HCT116 (cell line): ENCODE results near the gene ARSG. TPM values are rescaled to one million over a fixed set of nuclear protein-coding genes. Genes with fewer than 3 reads are reported as not detected.
A peak's percentile ranks its signal among the peaks of the same experiment; 100 is the strongest.

Source experiments
- ATAC-seq: fragments of 200-7000 bp; cut with Tn5 transposase; 2 replicates; pipeline ENCODE4 v1.9.1; 2020; ENCODE audit warnings: mild to moderate bottlenecking, moderate library complexity
- BruUV-seq: library from RNA; stranded (reverse); fragments of 400-500 nt; replicated peaks from 2 replicates; lab custom pipeline; 2021; lab: Mats Ljungman, UMichigan
- CTCF ChIA-PET: fragments of 300-600 bp; sonication (Branson Sonifier 250); formaldehyde crosslinking; loops from one replicate; lab custom pipeline; 2021; ENCODE audit warnings: antibody characterized with exemption; lab: Charles Lee
- POLR2A ChIA-PET: fragments of 300-600, 350-600 bp; sonication (Branson Sonifier 250); formaldehyde crosslinking; loops from one replicate; lab custom pipeline; 2021; ENCODE audit warnings: antibody characterized with exemption; lab: Charles Lee
- RAD21 ChIA-PET, 2 experiments: fragments of 300-600 bp; sonication (Branson Sonifier 250); formaldehyde crosslinking; loops; one replicate each; lab custom pipeline; 2023; ENCODE audit warnings: low total read pairs in 2 of 2; ENCODE audit not compliant: uncharacterized antibody in 2 of 2, unreplicated experiment in 2 of 2, low non-redundant PET in 1 of 2; lab: Charles Lee
- DNase-seq: peaks from one replicate; pipeline ENCODE4 v3.0.0-alpha.2; 2010; ENCODE audit warnings: low read depth, low spot score
- H2AFZ ChIP-seq: fragments of 200-600 bp; shearing (Covaris generic), sonication (generic); 2 replicates; pipeline ENCODE4 v1.6.1; 2017; ENCODE audit warnings: low read depth, mixed run types, mixed read lengths, antibody characterized with exemption, low read length; ENCODE audit not compliant: poor library complexity, severe bottlenecking
- H3K27ac ChIP-seq: 2 replicates; pipeline ENCODE4 v1.5.1; 2012; ENCODE audit warnings: low read depth, low read length
- H3K27me3 ChIP-seq: fragments of 200-600 bp; sonication (generic); 2 replicates; pipeline ENCODE4 v1.6.1; 2016; ENCODE audit warnings: mixed run types, low read length, mixed read lengths; ENCODE audit not compliant: insufficient read depth
- H3K36me3 ChIP-seq, 2 experiments: fragments of 200-500 bp in 1 of 2; fragments of 200-600 bp in 1 of 2; sonication (Bioruptor generic) in 1 of 2; sonication (generic) in 1 of 2; 2 replicates each; pipeline versions ENCODE4 v1.5.1 to v1.6.1; 2014 to 2016; ENCODE audit warnings: low read length in 2 of 2, inconsistent platforms in 1 of 2, mixed read lengths in 1 of 2, mixed run types in 1 of 2; ENCODE audit not compliant: insufficient read depth in 2 of 2, control insufficient read depth in 1 of 2
- H3K4me1 ChIP-seq, 2 experiments: fragments of 200-600 bp in 1 of 2; sonication (generic) in 1 of 2; 2 replicates each; pipeline versions ENCODE4 v1.5.1 to v1.6.1; 2012 to 2017; ENCODE audit warnings: low read length in 2 of 2, inconsistent platforms in 1 of 2, mild to moderate bottlenecking in 1 of 2, mixed read lengths in 1 of 2, mixed run types in 1 of 2, moderate library complexity in 1 of 2; ENCODE audit not compliant: insufficient read depth in 2 of 2, control insufficient read depth in 1 of 2
- H3K4me2 ChIP-seq: fragments of 200-600 bp; sonication (generic); 2 replicates; pipeline ENCODE4 v1.6.1; 2017; ENCODE audit warnings: mixed run types, low read length, mixed read lengths
- H3K4me3 ChIP-seq, 2 experiments: fragments of 200-600 bp in 1 of 2; sonication (generic) in 1 of 2; replicated peaks in 1 of 2; 2 replicates each; pipeline ENCODE4 v1.5.1; 2011 to 2016; ENCODE audit warnings: low read length in 2 of 2, control low read depth in 1 of 2, low read depth in 1 of 2, mild to moderate bottlenecking in 1 of 2, mixed read lengths in 1 of 2, mixed run types in 1 of 2
- H3K79me2 ChIP-seq: fragments of 200-600 bp; sonication (generic); 2 replicates; pipeline ENCODE4 v1.6.1; 2017; ENCODE audit warnings: mild to moderate bottlenecking, mixed run types, low read length, moderate library complexity, mixed read lengths; ENCODE audit not compliant: insufficient read depth
- H3K9ac ChIP-seq: fragments of 200-600 bp; sonication (generic); 2 replicates; pipeline ENCODE4 v1.6.1; 2016; ENCODE audit warnings: low read length, mixed read lengths
- H3K9me2 ChIP-seq: fragments of 200-600 bp; sonication (generic), shearing (Covaris generic); 2 replicates; pipeline ENCODE4 v1.6.1; 2017; ENCODE audit warnings: mixed run types, mild to moderate bottlenecking, moderate library complexity; ENCODE audit not compliant: insufficient read depth
- H3K9me3 ChIP-seq, 2 experiments: fragments of 200-500 bp in 1 of 2; fragments of 200-600 bp in 1 of 2; sonication (Bioruptor generic) in 1 of 2; sonication (generic) in 1 of 2; 2 replicates each; pipeline ENCODE4 v1.6.1; 2014 to 2017; ENCODE audit warnings: low read length in 2 of 2, mixed read lengths in 2 of 2, inconsistent platforms in 1 of 2, low read depth in 1 of 2, mild to moderate bottlenecking in 1 of 2, mixed run types in 1 of 2, moderate library complexity in 1 of 2; ENCODE audit not compliant: control insufficient read depth in 1 of 2, insufficient read depth in 1 of 2
- H4K20me1 ChIP-seq: fragments of 200-600 bp; sonication (generic), shearing (Covaris generic); 2 replicates; pipeline ENCODE4 v1.6.1; 2017; ENCODE audit warnings: mixed run types, mild to moderate bottlenecking, moderate library complexity; ENCODE audit not compliant: insufficient read depth
- EGR1 ChIP-seq: IDR thresholded peaks from 2 replicates; pipeline ENCODE4 v1.6.1; 2012; ENCODE audit warnings: low read depth
- ELF1 ChIP-seq: IDR thresholded peaks from 2 replicates; pipeline ENCODE4 v1.6.1; 2012; ENCODE audit warnings: low read depth, borderline replicate concordance
- FOSL1 ChIP-seq: IDR thresholded peaks from 2 replicates; pipeline ENCODE4 v1.6.1; 2012; ENCODE audit warnings: low read depth
- MAX ChIP-seq: IDR thresholded peaks from 2 replicates; pipeline ENCODE4 v1.6.1; 2012
- POLR2A ChIP-seq: IDR thresholded peaks from 2 replicates; pipeline ENCODE4 v1.7.0; 2011; ENCODE audit warnings: borderline replicate concordance; ENCODE audit not compliant: insufficient read depth, insufficient read length; ENCODE audit errors: extremely low read depth
- POLR2AphosphoS5 ChIP-seq: IDR thresholded peaks from 2 replicates; pipeline ENCODE4 v1.6.1; 2011; ENCODE audit warnings: mild to moderate bottlenecking, low read depth, low read length, moderate library complexity
- SIN3A ChIP-seq: IDR thresholded peaks from 2 replicates; pipeline ENCODE4 v1.6.1; 2012; ENCODE audit warnings: low read depth
- SP1 ChIP-seq: IDR thresholded peaks from 2 replicates; pipeline ENCODE4 v1.6.1; 2012; ENCODE audit warnings: low read depth
- TCF7L2 ChIP-seq: IDR thresholded peaks from 2 replicates; pipeline ENCODE4 v1.7.0; 2011; ENCODE audit warnings: borderline replicate concordance, inconsistent platforms; ENCODE audit not compliant: insufficient read depth, insufficient read length; ENCODE audit errors: extremely low read depth
- YY1 ChIP-seq: IDR thresholded peaks from 2 replicates; pipeline ENCODE4 v1.6.1; 2011; ENCODE audit warnings: low read length, low read depth, moderate library complexity, mild to moderate bottlenecking; ENCODE audit not compliant: insufficient replicate concordance; ENCODE audit errors: extremely low read depth
- ZFX ChIP-seq: fragments of 450-650 bp; IDR thresholded peaks from 2 replicates; pipeline ENCODE4 v1.6.1; 2017
- intact Hi-C: fragments of 100-400 bp; cut with micrococcal nuclease; formaldehyde crosslinking; loops from 2 replicates; pipeline ENCODE4 v1.10.0; 2022
- total RNA-seq: library from RNA; stranded (reverse); gene quantifications from one replicate; pipeline ENCODE4 v1.2.1, GENCODE V29; 2021; ENCODE audit not compliant: unreplicated experiment
- TF ChIP-seq, protein P1 (sequence below): IDR thresholded peaks from 2 replicates; pipeline ENCODE4 v1.6.1; 2012

Gene ARSG
- total RNA-seq, 1 experiment from 2014 or later, result 17.1 TPM

- H4K20me1 ChIP-seq, result no peaks in the 10 kb centered on the region
- H3K9me2 ChIP-seq, result no peaks in the 10 kb centered on the region
- H3K4me2 ChIP-seq, result peak within 1 kb of the TSS; percentile 86
- ChIA-PET RAD21 (interaction anchor here in 1 of 2 experiments (0.7 to 1.0 kb wide), 3 partner anchors 20 to 191 kb away, joined by 3 to 7 read pairs (median 3); no protein-coding TSS in a partner anchor), CTCF (interaction anchor here (0.6 to 3.9 kb wide), 8 partner anchors 9 to 351 kb away, joined by 3 to 24 read pairs (median 6); no protein-coding TSS in a partner anchor), POLR2A (interaction anchor here (0.6 to 1.3 kb wide), 3 partner anchors 166 to 1075 kb away, joined by 3 to 5 read pairs (median 3); partner anchors contain the start of gene ARSG)
- peak within 1 kb of the TSS; percentile 62 for H3K9ac ChIP-seq
- DNase-seq (no peak), ATAC-seq (peak; percentile 54)
- H3K27me3 ChIP-seq, result no peaks in the 10 kb centered on the region
- H3K4me1 ChIP-seq, result peaks cover 18 to 36% of the 10 kb centered on the region in 2 experiments
- H3K4me3 ChIP-seq, result peak within 1 kb of the TSS; percentile 63 to 67
- TF ChIP-seq SIN3A (no peak), YY1 (no peak), ZFX (peak; percentile 15; the same call in 1 of the 2 replicates)
- H2AFZ ChIP-seq, result peak within 1 kb of the TSS; percentile 72
- H3K9me3 ChIP-seq, result no peaks in the 10 kb centered on the region
- peak within 1 kb of the TSS; percentile 13 for H3K27ac ChIP-seq
- intact Hi-C loops, result loop anchor here (2.0 kb wide), 1 partner anchor 76 kb away; no protein-coding TSS in a partner anchor
- BruUV-seq, result no TSS peak
- H3K36me3 ChIP-seq, result no peaks in the 10 kb centered on the region
- H3K79me2 ChIP-seq, result no peaks in the 10 kb centered on the region
Observed at GRCh38 chr17:68457168-68457538, 165.9 kb downstream of the ARSG start, which contains the start of gene WIPI1. Gene WIPI1, minus strand, starts transcription at chr17:68457496. Its CDS starts 75 bp downstream, at chr17:68457421.

GRCh38 chr17:68457539-68458259, 166.4 kb downstream of the ARSG start:
- ChIA-PET POLR2A (interaction anchor here (0.6 to 1.3 kb wide), 7 partner anchors 9 to 1074 kb away, joined by 3 to 6 read pairs (median 3); partner anchors contain the start of genes AMZ2 and ARSG), RAD21 (interaction anchor here in 1 of 2 experiments (0.6 to 1.0 kb wide), 4 partner anchors 21 to 567 kb away, joined by 3 to 7 read pairs (median 3); no protein-coding TSS in a partner anchor), CTCF (interaction anchor here (0.6 to 3.9 kb wide), 11 partner anchors 8 to 352 kb away, joined by 3 to 24 read pairs (median 5); no protein-coding TSS in a partner anchor)
- Histone ChIP-seq H3K9ac (peak overlapping the region; percentile 36), H3K27ac (no peak overlapping the region), H3K27me3 (no peaks in the 10 kb centered on the region), H3K79me2 (no peaks in the 10 kb centered on the region), H2AFZ (peak overlapping the region; percentile 72), H4K20me1 (no peaks in the 10 kb centered on the region), H3K4me2 (peak overlapping the region; percentile 86), H3K36me3 (no peaks in the 10 kb centered on the region), H3K4me3 (peak overlapping the region; percentile 39 to 57), H3K9me2 (no peaks in the 10 kb centered on the region), H3K9me3 (no peaks in the 10 kb centered on the region), H3K4me1 (peaks cover 21 to 39% of the 10 kb centered on the region in 2 experiments)
- peak; percentile 98 for TF ChIP-seq SP1
- peak; percentile 14 for TF ChIP-seq TCF7L2
- peak; percentile 100 for TF ChIP-seq SIN3A
- TF ChIP-seq ZFX, result no peak
- TF ChIP-seq FOSL1, result no peak
- no peak for TF ChIP-seq ELF1
- no peak for TF ChIP-seq POLR2A
- peak; percentile 100 for TF ChIP-seq MAX
- TF ChIP-seq, protein P1, sequence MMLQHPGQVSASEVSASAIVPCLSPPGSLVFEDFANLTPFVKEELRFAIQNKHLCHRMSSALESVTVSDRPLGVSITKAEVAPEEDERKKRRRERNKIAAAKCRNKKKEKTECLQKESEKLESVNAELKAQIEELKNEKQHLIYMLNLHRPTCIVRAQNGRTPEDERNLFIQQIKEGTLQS, result no peak
- TF ChIP-seq EGR1, result no peak
- TF ChIP-seq POLR2AphosphoS5, result peak; percentile 68
- no peak for TF ChIP-seq YY1
- BruUV-seq, result TSS peak; percentile 83
- peak; percentile 98 for DNase-seq
- intact Hi-C loops, result loop anchor here (2.0 kb wide), 1 partner anchor 77 kb away; no protein-coding TSS in a partner anchor
- ATAC-seq, result peak; percentile 86
